H1 (cell line): ENCODE measurements around the gene S100PBP. TPM values are rescaled to one million over a fixed set of nuclear protein-coding genes. Genes with fewer than 3 reads are reported as not detected.

ENCODE experiments used
- CTCF ChIA-PET: fragments of 300-600 bp; sonication (Branson Sonifier 250); formaldehyde crosslinking; loops from one replicate; lab custom pipeline; 2021; ENCODE audit not compliant: partially characterized antibody; lab: Charles Lee
- POLR2A ChIA-PET: fragments of 300-600 bp; sonication (Branson Sonifier 250); formaldehyde crosslinking; loops from one replicate; lab custom pipeline; 2021; ENCODE audit warnings: inconsistent platforms; ENCODE audit not compliant: partially characterized antibody; lab: Charles Lee
- DNase-seq, 2 experiments: peaks; one replicate each; pipeline versions ENCODE4 v3.0.0 to v3.0.0-alpha.2; 2010 to 2022; ENCODE audit warnings: low spot score in 2 of 2, low read depth in 1 of 2, mixed read lengths in 1 of 2
- FAIRE-seq: peaks from 2 replicates; lab custom pipeline; 2011; peaks lifted over from hg19 to GRCh38; lab: Jason Lieb, UNC
- H2AFZ ChIP-seq: 2 replicates; pipeline ENCODE4 v1.8.1; 2012; ENCODE audit warnings: low read length, inconsistent platforms
- H2AK5ac ChIP-seq: 2 replicates; pipeline ENCODE4 v1.6.1; 2013; ENCODE audit warnings: low read depth, low read length
- H2BK120ac ChIP-seq: replicated peaks from 2 replicates; pipeline ENCODE3; 2013; ENCODE audit warnings: low read depth, low read length, inconsistent platforms
- H2BK12ac ChIP-seq: 2 replicates; pipeline ENCODE4 v1.6.1; 2013; ENCODE audit warnings: low read depth, low read length
- H2BK15ac ChIP-seq: 2 replicates; pipeline ENCODE4 v1.6.1; 2013; ENCODE audit warnings: low read length
- H2BK20ac ChIP-seq: 2 replicates; pipeline ENCODE4 v1.6.1; 2013; ENCODE audit warnings: low read length
- H2BK5ac ChIP-seq: 2 replicates; pipeline ENCODE4 v1.6.1; 2013; ENCODE audit warnings: low read depth, low read length
- H3K14ac ChIP-seq: 2 replicates; pipeline ENCODE4 v1.6.1; 2013; ENCODE audit warnings: inconsistent platforms; ENCODE audit not compliant: insufficient read length
- H3K18ac ChIP-seq: 2 replicates; pipeline ENCODE4 v1.6.1; 2013; ENCODE audit warnings: low read length; ENCODE audit errors: extremely low read depth
- H3K23ac ChIP-seq: 2 replicates; pipeline ENCODE4 v1.6.1; 2013; ENCODE audit warnings: inconsistent platforms; ENCODE audit not compliant: insufficient read length
- H3K23me2 ChIP-seq: 2 replicates; pipeline ENCODE4 v1.6.1; 2013; ENCODE audit warnings: low read depth, low read length
- H3K27ac ChIP-seq: 2 replicates; pipeline ENCODE4 v1.6.1; 2011; ENCODE audit warnings: low read depth, low read length, inconsistent platforms
- H3K27me3 ChIP-seq, 4 experiments: replicated peaks in 1 of 4; 1 replicate in 1 of 4; 2 replicates in 3 of 4; pipeline versions ENCODE4 v1.6.1 to v1.8.1; 2011 to 2013; ENCODE audit warnings: low read length in 3 of 4, mild to moderate bottlenecking in 3 of 4, inconsistent platforms in 2 of 4, mixed read lengths in 2 of 4, moderate library complexity in 1 of 4; ENCODE audit not compliant: control insufficient read depth in 3 of 4, insufficient read depth in 3 of 4; ENCODE audit errors: extremely low read depth in 1 of 4
- H3K36me3 ChIP-seq, 4 experiments: 2 replicates each; pipeline versions ENCODE4 v1.6.1 to v1.8.1; 2011 to 2013; ENCODE audit warnings: mild to moderate bottlenecking in 4 of 4, low read length in 3 of 4, moderate library complexity in 2 of 4, control low read depth in 1 of 4, inconsistent platforms in 1 of 4; ENCODE audit not compliant: insufficient read depth in 4 of 4, control insufficient read depth in 2 of 4
- H3K4ac ChIP-seq: replicated peaks from 2 replicates; pipeline ENCODE3; 2013; ENCODE audit warnings: low read length, low read depth, mixed read lengths, inconsistent platforms; ENCODE audit not compliant: insufficient read length
- H3K4me1 ChIP-seq, 4 experiments: replicated peaks in 1 of 4; 1 replicate in 1 of 4; 2 replicates in 3 of 4; pipeline versions ENCODE4 v1.6.1 to v1.8.1; 2011 to 2013; ENCODE audit warnings: low read length in 3 of 4, inconsistent platforms in 2 of 4, mixed read lengths in 1 of 4; ENCODE audit not compliant: insufficient read depth in 4 of 4, control insufficient read depth in 3 of 4
- H3K4me2 ChIP-seq, 2 experiments: 2 replicates each; pipeline versions ENCODE4 v1.6.1 to v1.8.1; 2011 to 2013; ENCODE audit warnings: low read depth in 2 of 2, low read length in 2 of 2, control low read depth in 1 of 2, inconsistent platforms in 1 of 2, mild to moderate bottlenecking in 1 of 2; ENCODE audit not compliant: insufficient read depth in 1 of 2
- H3K4me3 ChIP-seq, 4 experiments: fragments of 200-600, 300-600 bp in 1 of 4; sonication (generic), shearing (Covaris generic), sonication (Bioruptor Twin) in 1 of 4; 2 replicates each; pipeline versions ENCODE4 v1.5.1 to v1.8.1; 2011 to 2016; ENCODE audit warnings: low read length in 4 of 4, low read depth in 3 of 4, control low read depth in 2 of 4, inconsistent platforms in 2 of 4, mild to moderate bottlenecking in 2 of 4, mixed read lengths in 1 of 4, moderate library complexity in 1 of 4; ENCODE audit not compliant: insufficient read depth in 2 of 4; ENCODE audit errors: extremely low read depth in 1 of 4
- H3K56ac ChIP-seq: replicated peaks from 2 replicates; pipeline ENCODE3; 2013; ENCODE audit warnings: low read depth, mild to moderate bottlenecking, mixed read lengths, low read length, inconsistent platforms; ENCODE audit not compliant: insufficient read length
- H3K79me1 ChIP-seq: 2 replicates; pipeline ENCODE4 v1.6.1; 2013; ENCODE audit warnings: low read depth, low read length, control low read depth
- H3K79me2 ChIP-seq, 2 experiments: 2 replicates each; pipeline versions ENCODE4 v1.6.1 to v1.8.1; 2012 to 2013; ENCODE audit warnings: low read length in 2 of 2, mild to moderate bottlenecking in 2 of 2, inconsistent platforms in 1 of 2; ENCODE audit not compliant: insufficient read depth in 2 of 2, control insufficient read depth in 1 of 2
- H3K9ac ChIP-seq, 4 experiments: replicated peaks in 1 of 4; 1 replicate in 1 of 4; 2 replicates in 3 of 4; pipeline versions ENCODE4 v1.6.1 to v1.8.1; 2011 to 2013; ENCODE audit warnings: low read depth in 3 of 4, low read length in 3 of 4, control low read depth in 2 of 4, mild to moderate bottlenecking in 2 of 4, moderate library complexity in 2 of 4, inconsistent platforms in 1 of 4; ENCODE audit errors: extremely low read depth in 1 of 4
- H3K9me3 ChIP-seq, 2 experiments: 2 replicates each; pipeline versions ENCODE4 v1.6.1 to v1.8.1; 2012 to 2013; ENCODE audit warnings: mild to moderate bottlenecking in 2 of 2, moderate library complexity in 2 of 2, control low read depth in 1 of 2, inconsistent platforms in 1 of 2, low read depth in 1 of 2, low read length in 1 of 2, mixed read lengths in 1 of 2; ENCODE audit not compliant: insufficient read depth in 2 of 2
- H4K20me1 ChIP-seq, 2 experiments: replicated peaks in 1 of 2; 2 replicates each; pipeline versions ENCODE3 to v1.8.1; 2011 to 2013; ENCODE audit warnings: inconsistent platforms in 2 of 2, low read length in 2 of 2, mild to moderate bottlenecking in 1 of 2; ENCODE audit not compliant: insufficient read depth in 2 of 2, control insufficient read depth in 1 of 2
- H4K5ac ChIP-seq: 2 replicates; pipeline ENCODE4 v1.6.1; 2013; ENCODE audit warnings: low read length, low read depth, mixed read lengths, inconsistent platforms; ENCODE audit not compliant: insufficient read length
- H4K8ac ChIP-seq: 2 replicates; pipeline ENCODE4 v1.8.0; 2013; ENCODE audit warnings: mild to moderate bottlenecking, moderate library complexity, low read length, inconsistent platforms; ENCODE audit not compliant: insufficient read depth; ENCODE audit errors: extremely low read depth
- H4K91ac ChIP-seq: replicated peaks from 2 replicates; pipeline ENCODE3; 2013; ENCODE audit warnings: low read length, mixed read lengths, inconsistent platforms; ENCODE audit not compliant: insufficient read length
- CBX8 ChIP-seq: fragments of 300-800, 300-1000 bp; sonication (generic); IDR thresholded peaks from 2 replicates; pipeline ENCODE4 v1.7.1; 2016; ENCODE audit warnings: low read depth, low read length, borderline replicate concordance
- CREB1 ChIP-seq: IDR thresholded peaks from 2 replicates; pipeline ENCODE4 v1.6.1; 2012; ENCODE audit warnings: inconsistent platforms
- KDM4A ChIP-seq: IDR thresholded peaks from one replicate; pipeline ENCODE4 v1.7.1; 2012; ENCODE audit warnings: low read depth, mild to moderate bottlenecking, moderate library complexity, low read length, inconsistent platforms; ENCODE audit not compliant: severe bottlenecking
- KDM5A ChIP-seq: fragments of 200-600 bp; IDR thresholded peaks from 2 replicates; pipeline ENCODE4 v1.7.1; 2012; ENCODE audit warnings: mild to moderate bottlenecking, low read length, inconsistent platforms, mixed read lengths
- POLR2A ChIP-seq, 2 experiments: IDR thresholded peaks; 1 replicate in 1 of 2; 2 replicates in 1 of 2; pipeline ENCODE4 v1.6.1; 2011; ENCODE audit warnings: low read depth in 2 of 2, low read length in 2 of 2, mild to moderate bottlenecking in 2 of 2; ENCODE audit errors: control extremely low read depth in 1 of 2
- SIRT6 ChIP-seq: IDR thresholded peaks from one replicate; pipeline ENCODE4 v1.7.1; 2012; ENCODE audit warnings: low read length, inconsistent platforms
- TBP ChIP-seq: IDR thresholded peaks from 2 replicates; pipeline ENCODE4 v1.6.1; 2011; ENCODE audit warnings: low read depth, low read length, improper control_type of control experiment
- WGBS, 2 experiments: shearing (Covaris generic) in 1 of 2; methylation state at CpG; one replicate each; pipeline versions ENCODE4 v1.1.6 to v1.1.7; 2013 to 2015; ENCODE audit warnings: low lambda C conversion rate in 2 of 2, mixed read lengths in 2 of 2, inconsistent platforms in 1 of 2, low coverage in 1 of 2, missing lambda C conversion rate in 1 of 2; ENCODE audit not compliant: insufficient replicate concordance in 2 of 2, insufficient coverage in 1 of 2, insufficient read length in 1 of 2; ENCODE audit errors: extremely low coverage in 1 of 2, missing lambda C conversion rate in 1 of 2; 5-methylcytosine and 5-hydroxymethylcytosine counted together
- polyA plus RNA-seq, 7 experiments: library from polyadenylated mRNA; depleted of rRNA in 3 of 7; stranded (reverse) in 5 of 7; unstranded in 2 of 7; fragments of >200 nt in 5 of 7; fragments of 200-250 nt in 2 of 7; gene quantifications; 1 replicate in 5 of 7; 2 replicates in 1 of 7; 4 replicates in 1 of 7; pipeline versions ENCODE4 v1.2.1 to v1.2.3, GENCODE V29; 2011 to 2013; ENCODE audit warnings: missing spikeins in 2 of 7, mixed read lengths in 2 of 7
- total RNA-seq: library from RNA; stranded (reverse); fragmentation: NEBNext Ultra II Directional; extraction: Animal tissue kit (Norgen Biotek cat#: 25700); gene quantifications from 2 replicates; pipeline ENCODE4 v1.2.1, GENCODE V29; 2021

The S100PBP gene
- total and polyA plus RNA-seq, 2 of the 8 experiments (the other 6 are each of a cell fraction or from before 2014, with no cell fraction given): 43.8 to 68.3 TPM

GRCh38 chr1:32863218-32863880 is 45.9 kb downstream of the S100PBP start:
- Histone ChIP-seq H3K9ac (no peak overlapping the region), H3K4me1 (no peaks in the 10 kb centered on the region), H4K8ac (no peak overlapping the region), H3K4ac (no peak overlapping the region), H3K18ac (no peak overlapping the region), H3K36me3 (peaks cover 0 to 7% (median 0%) of the 10 kb centered on the region in 4 experiments; a peak in 4 of 8 replicates), H3K79me2 (no peaks in the 10 kb centered on the region), H2BK5ac (no peak overlapping the region), H2BK120ac (no peak overlapping the region), H3K27ac (no peak overlapping the region), H3K14ac (no peak overlapping the region), H3K4me2 (no peak overlapping the region), H3K56ac (no peak overlapping the region), H3K79me1 (no peaks in the 10 kb centered on the region), H3K27me3 (no peaks in the 10 kb centered on the region), H3K4me3 (no peak overlapping the region), H2BK20ac (no peak overlapping the region), H4K91ac (no peak overlapping the region), H3K9me3 (no peaks in the 10 kb centered on the region), H3K23me2 (no peaks in the 10 kb centered on the region), H4K20me1 (peaks cover 0 to 2% of the 10 kb centered on the region in 2 experiments), H2AFZ (no peak overlapping the region), H4K5ac (no peak overlapping the region), H2BK15ac (no peak overlapping the region), H3K23ac (no peak overlapping the region), H2AK5ac (no peak overlapping the region), H2BK12ac (no peak overlapping the region)
- FAIRE-seq (no peak), DNase-seq (no peak)
- ChIA-PET POLR2A (interaction anchor here (1.0 to 1.7 kb wide), 4 partner anchors 8 to 46 kb away, joined by 3 to 6 read pairs (median 4); partner anchors contain the start of genes S100PBP and YARS1), CTCF (interaction anchor here (0.5 to 1.9 kb wide), 3 partner anchors 8 to 294 kb away, joined by 3 to 8 read pairs (median 4); no protein-coding TSS in a partner anchor)
- WGBS, 2 experiments: 87% methylated on average over 4 of the region's 4 CpGs; no CpG with 5 or more reads in 1 of the 2 experiments
- TF ChIP-seq KDM4A (no peak), SIRT6 (no peak), KDM5A (no peak), CBX8 (no peak), POLR2A (IDR thresholded peaks at IDR 0.05; ENCODE audit: control extremely low read depth in 1 of 2, low read depth in 2 of 2, low read length in 2 of 2) (no peak), CREB1 (no peak), TBP (no peak)
